HUES64 (cell line): ENCODE measurements around the gene RAB17.

Experiments
- H3K27ac ChIP-seq: 2 replicates; pipeline ENCODE4 v1.7.0; 2013; ENCODE audit warnings: low read depth, low read length, inconsistent platforms
- H3K27me3 ChIP-seq: 2 replicates; pipeline ENCODE4 v1.6.1; 2013; ENCODE audit warnings: mild to moderate bottlenecking, low read length; ENCODE audit not compliant: insufficient read depth
- H3K36me3 ChIP-seq: 2 replicates; pipeline ENCODE4 v1.6.1; 2013; ENCODE audit warnings: mild to moderate bottlenecking, low read length; ENCODE audit not compliant: insufficient read depth
- H3K4me1 ChIP-seq: 2 replicates; pipeline ENCODE4 v1.6.1; 2013; ENCODE audit warnings: mild to moderate bottlenecking, low read length, moderate library complexity; ENCODE audit not compliant: insufficient read depth
- H3K4me3 ChIP-seq: 2 replicates; pipeline ENCODE4 v1.5.1; 2013; ENCODE audit warnings: mild to moderate bottlenecking, low read length, moderate library complexity
- H3K9ac ChIP-seq: 2 replicates; pipeline ENCODE4 v1.6.1; 2013; ENCODE audit warnings: mild to moderate bottlenecking, low read depth, low read length
- H3K9me3 ChIP-seq: 2 replicates; pipeline ENCODE4 v1.6.1; 2013; ENCODE audit warnings: low read depth, low read length; ENCODE audit not compliant: insufficient read depth
- WGBS: fragments of 150-250, 120-280 bp; methylation state at CpG from one replicate; pipeline ENCODE4 v1.1.7; 2013; ENCODE audit warnings: missing lambda C conversion rate; 5-methylcytosine and 5-hydroxymethylcytosine counted together

Gene RAB17

DNA sequence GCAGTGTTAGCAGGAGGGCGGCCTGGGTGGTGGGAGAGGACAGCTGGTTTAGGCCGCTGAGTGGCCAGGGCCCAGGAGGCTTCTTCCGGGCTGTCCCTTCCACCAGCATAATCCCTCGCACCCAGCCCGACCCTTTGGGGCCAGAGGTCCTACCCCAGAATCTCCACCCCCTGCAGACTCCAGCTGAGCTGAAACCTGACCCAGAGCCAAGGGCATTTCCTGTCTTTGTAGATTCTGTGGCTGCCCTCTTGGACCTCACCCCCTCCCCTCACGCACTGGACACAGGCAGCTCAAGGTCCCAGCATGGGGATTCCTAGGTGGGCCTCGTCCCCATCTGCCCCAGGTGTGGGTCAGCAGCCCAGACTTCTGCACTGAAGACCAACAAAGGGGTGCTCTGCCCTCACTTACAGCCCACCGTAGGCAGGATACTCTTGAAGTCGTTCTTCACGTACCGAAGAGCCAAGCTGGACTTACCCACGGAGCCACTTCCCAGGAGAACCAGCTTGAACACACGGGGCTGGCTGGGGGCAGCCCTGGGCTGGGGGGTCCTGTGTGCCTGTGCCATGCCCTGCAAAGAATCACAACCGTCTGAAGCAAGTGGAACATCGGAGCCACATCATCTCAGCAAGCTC, 4.8 kb downstream of the RAB17 start:
- Histone ChIP-seq H3K9ac (no peak overlapping the region), H3K36me3 (no peaks in the 10 kb centered on the region; the same call in 1 of the 2 replicates), H3K9me3 (no peaks in the 10 kb centered on the region), H3K4me3 (no peak overlapping the region), H3K27me3 (no peaks in the 10 kb centered on the region), H3K4me1 (peaks cover 26% of the 10 kb centered on the region), H3K27ac (no peak overlapping the region)
- WGBS = 82% methylated on average over 15 of the region's 15 CpGs

DNA sequence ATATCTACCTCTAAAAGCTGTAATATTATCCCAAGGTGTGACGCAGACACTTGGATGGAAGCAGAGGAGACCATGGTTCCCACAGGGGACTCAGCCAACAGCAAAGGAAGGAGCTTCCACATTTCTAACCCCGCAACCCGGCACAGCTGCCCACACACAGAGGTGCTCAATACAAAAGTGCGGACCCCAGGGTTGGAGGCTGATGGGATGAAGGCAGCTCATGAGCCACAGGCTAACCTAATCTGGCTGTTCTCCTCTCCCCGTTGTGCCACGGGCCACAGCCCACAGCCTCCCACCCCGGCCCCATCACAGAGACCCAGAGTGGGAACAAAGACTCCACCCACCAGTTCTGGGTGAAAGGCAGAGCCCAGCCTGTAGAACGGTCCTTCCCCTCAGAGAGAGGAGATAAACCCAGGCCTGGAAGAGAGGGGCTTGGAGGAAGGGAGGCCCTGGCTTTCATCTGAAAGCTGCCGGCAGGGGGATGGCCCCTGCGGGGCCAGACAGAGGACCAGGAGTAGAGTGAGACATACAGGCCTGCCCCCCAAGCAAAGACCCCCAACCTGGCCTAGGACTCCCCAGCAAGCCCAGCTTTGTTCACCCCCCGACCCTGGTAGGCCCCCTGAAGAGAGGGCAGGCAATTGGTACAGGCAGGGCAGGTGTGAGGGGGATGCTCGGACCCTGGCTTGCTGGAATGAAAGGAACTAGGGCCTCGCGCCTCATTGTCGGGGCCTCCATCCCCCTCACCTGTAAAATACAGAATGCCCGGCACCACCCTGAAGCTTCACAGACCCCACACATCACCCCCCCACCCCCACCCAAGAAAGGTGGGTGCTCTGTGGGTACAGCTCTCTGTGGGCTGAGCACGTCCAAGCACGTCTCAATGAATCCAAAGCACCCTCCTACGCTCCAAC, 6.9 kb downstream of the RAB17 start:
- 81% methylated on average over 19 of the region's 19 CpGs for WGBS
- Histone ChIP-seq H3K27me3 (no peaks in the 10 kb centered on the region), H3K9ac (no peak overlapping the region), H3K27ac (no peak overlapping the region), H3K9me3 (no peaks in the 10 kb centered on the region), H3K4me3 (no peak overlapping the region), H3K36me3 (no peaks in the 10 kb centered on the region; the same call in 1 of the 2 replicates), H3K4me1 (peaks cover 20% of the 10 kb centered on the region)

DNA sequence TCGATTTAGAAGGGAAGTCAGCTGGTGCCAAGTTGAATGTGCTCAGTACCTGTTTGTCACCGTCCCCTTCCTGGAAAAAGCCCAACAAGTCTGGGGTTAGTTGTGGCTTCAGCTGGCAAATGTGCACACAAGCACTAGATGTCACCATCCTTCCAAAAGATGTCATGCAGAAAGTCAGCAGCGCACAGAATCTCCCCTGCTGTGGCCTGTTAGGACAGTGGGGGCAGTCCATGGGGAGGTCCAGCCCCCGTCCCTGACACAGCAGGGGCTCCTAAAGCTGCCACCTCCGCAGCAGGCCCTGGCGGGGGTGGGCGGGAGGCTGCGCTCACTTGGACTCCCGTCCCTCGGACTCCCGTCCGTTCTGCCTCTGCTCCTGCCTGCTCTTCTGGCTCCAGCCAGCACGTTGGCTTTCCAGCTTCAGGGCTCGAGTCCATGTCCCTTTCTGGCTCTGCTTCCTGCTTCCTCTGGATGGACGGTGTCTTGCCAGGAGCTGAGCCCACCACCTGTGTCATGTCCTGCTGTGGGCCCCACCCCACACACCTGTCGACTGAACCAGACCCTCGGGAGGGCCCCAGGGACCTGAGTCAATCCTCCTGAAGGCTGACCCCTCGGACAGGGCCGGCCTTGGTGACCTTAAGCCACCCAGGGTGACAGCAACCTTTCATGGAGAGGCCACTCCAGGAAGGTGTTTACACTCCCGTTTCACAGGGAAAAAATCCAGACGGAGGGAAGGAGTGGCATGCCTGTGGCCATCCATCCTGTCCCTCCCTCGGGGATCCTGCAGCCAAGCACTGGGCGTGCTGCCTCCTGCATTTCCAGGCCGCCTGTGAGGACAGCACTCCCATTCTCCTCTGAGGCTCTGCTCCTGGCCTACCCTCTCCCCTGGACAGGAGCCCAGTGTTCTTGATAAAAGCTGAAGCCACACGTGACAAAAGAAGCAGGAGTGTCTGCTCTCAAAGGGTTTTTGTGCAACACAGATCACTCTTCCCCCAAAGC, 8.5 kb downstream of the RAB17 start:
- Histone ChIP-seq H3K27me3 (no peaks in the 10 kb centered on the region), H3K4me1 (peaks cover 15% of the 10 kb centered on the region), H3K9ac (no peak overlapping the region), H3K9me3 (no peaks in the 10 kb centered on the region), H3K4me3 (no peak overlapping the region), H3K27ac (no peak overlapping the region), H3K36me3 (no peaks in the 10 kb centered on the region; the same call in 1 of the 2 replicates)
- WGBS = 34% methylated on average over 25 of the region's 25 CpGs

DNA sequence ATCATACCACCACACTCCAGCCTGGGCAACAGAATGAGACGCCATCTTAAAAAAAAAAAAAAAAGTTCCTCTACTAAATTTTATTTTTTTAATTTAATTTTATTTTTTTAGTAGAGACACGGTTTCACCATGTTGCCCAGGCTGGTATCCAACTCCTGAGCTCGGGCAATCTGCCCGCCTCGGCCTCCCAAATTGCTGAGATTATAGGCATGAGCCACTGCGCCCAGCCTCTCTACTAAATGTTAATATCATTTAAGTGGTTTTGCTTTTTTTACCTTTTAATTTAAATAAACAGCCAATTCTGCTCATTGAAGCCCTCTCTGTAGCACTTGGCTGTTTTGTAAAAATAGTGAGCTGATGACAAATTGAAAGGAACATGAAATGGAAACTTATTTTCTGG, 9.2 kb downstream of the RAB17 start:
- Histone ChIP-seq H3K27ac (no peak overlapping the region), H3K9ac (no peak overlapping the region), H3K4me1 (peaks cover 15% of the 10 kb centered on the region), H3K27me3 (no peaks in the 10 kb centered on the region), H3K36me3 (no peaks in the 10 kb centered on the region; the same call in 1 of the 2 replicates), H3K4me3 (no peak overlapping the region), H3K9me3 (no peaks in the 10 kb centered on the region)
- 98% methylated on average over 5 of the region's 6 CpGs for WGBS

DNA sequence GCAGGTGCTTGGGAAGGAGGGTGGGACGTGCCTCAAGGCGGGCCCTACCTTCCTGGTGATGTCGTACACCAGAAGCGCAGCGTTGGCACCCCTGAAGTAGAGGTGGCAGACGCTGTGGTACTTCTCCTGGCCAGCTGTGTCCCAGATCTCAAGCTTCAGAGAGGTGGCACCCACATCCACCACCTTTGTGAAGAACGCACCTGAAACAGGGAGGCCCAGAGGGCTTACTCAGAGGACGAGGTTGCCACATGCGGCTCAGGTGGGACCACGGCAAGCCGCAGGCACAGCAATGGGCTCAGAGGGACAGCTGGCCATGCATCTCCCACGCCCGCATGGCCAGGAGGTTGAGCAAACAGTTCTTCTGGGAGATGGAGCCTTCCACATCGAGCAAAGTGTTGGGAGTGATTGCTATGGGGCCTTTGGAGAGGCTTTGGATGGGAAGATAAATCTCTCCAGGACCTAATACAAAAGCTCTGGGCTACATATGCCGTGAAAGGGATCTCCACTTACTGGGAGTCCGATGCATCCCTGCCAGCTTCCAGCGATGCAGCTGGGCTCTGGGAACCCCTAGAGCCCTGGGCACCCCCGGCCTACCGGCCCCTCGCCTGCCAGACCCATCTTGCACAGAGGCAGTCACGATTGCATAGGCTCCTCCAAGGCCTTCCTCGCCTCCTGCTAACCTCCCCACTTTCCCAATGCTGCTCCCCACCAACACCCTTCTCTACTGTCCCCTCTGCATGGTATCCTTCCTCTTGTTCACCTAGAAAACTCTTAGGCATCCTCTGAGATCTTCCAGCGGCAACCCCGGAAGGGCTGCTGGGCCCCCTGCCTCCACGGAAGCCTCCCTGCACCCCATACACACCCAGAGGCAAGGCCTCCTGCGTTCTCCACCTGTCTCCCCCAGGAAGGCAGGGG, 12.3 kb downstream of the RAB17 start:
- peaks cover 6% of the 10 kb centered on the region; the same call in 1 of the 2 replicates for H3K4me1 ChIP-seq
- WGBS = 94% methylated on average over 26 of the region's 26 CpGs
- H3K27me3 ChIP-seq = no peaks in the 10 kb centered on the region
- no peak overlapping the region for H3K27ac ChIP-seq
- no peak overlapping the region for H3K9ac ChIP-seq
- H3K36me3 ChIP-seq = no peaks in the 10 kb centered on the region; the same call in 1 of the 2 replicates
- H3K9me3 ChIP-seq = no peaks in the 10 kb centered on the region
- no peak overlapping the region for H3K4me3 ChIP-seq

DNA sequence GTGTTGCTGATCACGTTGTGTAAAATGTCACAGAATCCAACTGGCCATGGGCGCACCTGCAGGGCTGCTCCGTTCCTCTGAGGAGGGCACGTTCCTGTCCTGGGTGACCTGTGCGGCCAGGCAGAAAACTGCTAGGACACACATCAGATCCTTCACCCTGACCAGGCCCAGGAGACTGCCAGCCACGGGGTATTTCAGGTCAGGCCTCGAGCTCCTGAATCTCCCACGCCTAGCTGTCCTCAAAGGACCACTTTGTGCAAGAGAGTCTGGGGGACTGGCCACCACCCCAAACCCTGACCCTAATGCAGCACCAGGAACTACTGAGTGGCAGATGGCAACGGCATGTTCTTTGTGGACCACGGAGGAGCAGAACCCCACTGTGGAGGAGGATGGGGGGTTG, 13.1 kb downstream of the RAB17 start:
- Histone ChIP-seq H3K4me3 (no peak overlapping the region), H3K9ac (no peak overlapping the region), H3K4me1 (peaks cover 5% of the 10 kb centered on the region; the same call in 1 of the 2 replicates), H3K36me3 (no peaks in the 10 kb centered on the region; the same call in 1 of the 2 replicates), H3K27me3 (no peaks in the 10 kb centered on the region), H3K27ac (no peak overlapping the region), H3K9me3 (no peaks in the 10 kb centered on the region)
- 90% methylated on average over 10 of the region's 10 CpGs for whole genome bisulfite sequencing

DNA sequence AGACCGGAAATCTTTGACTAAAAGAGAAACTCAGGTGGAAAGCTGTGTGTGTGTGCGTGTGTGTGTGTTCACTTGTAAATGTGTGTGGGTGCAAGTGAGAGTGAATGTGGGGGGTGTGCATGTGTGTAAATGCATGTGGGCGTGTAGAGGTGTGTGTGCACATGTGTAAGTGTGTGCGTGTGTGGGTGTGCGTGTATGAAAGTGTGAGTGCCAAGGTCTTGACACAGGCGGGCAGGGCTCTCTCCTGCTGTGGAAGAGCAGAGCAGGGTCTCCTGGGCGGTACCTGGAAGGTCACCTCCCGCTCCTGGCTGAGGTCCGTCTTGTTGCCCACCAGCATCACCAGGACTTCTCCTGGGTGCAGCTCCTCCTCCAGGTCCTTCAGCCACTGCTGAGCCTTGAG, 13.6 kb downstream of the RAB17 start:
- H3K9me3 ChIP-seq = no peaks in the 10 kb centered on the region
- no peak overlapping the region for H3K9ac ChIP-seq
- WGBS = 92% methylated on average over 9 of the region's 9 CpGs
- H3K4me3 ChIP-seq = no peak overlapping the region
- H3K36me3 ChIP-seq = no peaks in the 10 kb centered on the region; the same call in 1 of the 2 replicates
- H3K27ac ChIP-seq = no peak overlapping the region
- H3K4me1 ChIP-seq = peaks cover 5% of the 10 kb centered on the region; the same call in 1 of the 2 replicates
- no peaks in the 10 kb centered on the region for H3K27me3 ChIP-seq

DNA sequence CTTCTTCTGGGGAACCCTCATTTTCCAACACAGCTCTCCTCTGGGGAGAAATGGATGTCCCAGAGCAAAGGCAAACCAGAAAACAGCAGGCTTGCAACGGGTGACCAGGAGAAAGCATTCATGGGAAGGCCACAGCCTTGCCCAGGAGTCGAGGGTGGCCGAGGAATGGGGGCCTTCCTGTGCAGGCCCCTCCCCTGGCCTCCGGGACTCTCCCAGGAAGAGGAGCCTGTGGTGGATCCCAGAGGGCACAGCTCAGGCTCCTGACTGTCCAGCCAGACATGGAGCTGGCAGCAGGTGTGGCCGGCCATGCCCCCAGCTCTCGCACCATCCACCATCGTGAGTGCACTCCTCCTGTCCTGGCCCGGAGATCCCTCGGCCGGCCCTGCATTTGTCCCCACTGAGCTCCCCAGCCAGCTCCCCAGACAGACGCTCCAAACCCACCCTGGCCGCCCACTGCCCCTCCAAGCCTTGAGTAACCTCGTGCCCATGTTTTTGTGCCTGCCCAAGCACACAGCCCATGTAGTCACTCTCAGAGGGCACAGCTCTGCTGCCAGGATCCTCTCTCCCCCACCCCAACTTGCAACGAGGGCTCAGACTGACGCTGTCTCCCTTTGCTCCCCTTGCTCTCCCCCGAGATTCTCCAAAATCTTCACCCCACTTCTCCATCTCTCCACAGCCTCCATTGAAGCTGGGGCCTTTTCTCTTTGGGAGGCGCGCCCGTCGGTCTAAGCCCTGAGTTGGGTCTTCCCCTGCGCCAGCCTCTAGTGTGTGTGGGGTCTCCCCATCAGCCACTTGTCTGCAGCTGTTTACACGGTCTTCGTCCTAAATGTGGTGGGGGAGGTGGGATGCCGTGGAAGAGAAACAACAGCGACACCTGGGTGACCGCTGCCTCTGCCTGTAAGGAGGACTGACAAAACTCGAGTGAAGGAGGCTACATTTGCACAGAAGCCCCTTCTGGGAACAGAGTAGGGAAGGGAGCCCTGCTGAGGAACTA, 14.4 kb downstream of the RAB17 start:
- no peaks in the 10 kb centered on the region for H3K9me3 ChIP-seq
- H3K4me1 ChIP-seq = 0 out of 2 replicates have a peak, but pooled peaks cover 5% of the 10 kb centered on the region
- no peak overlapping the region for H3K4me3 ChIP-seq
- H3K27ac ChIP-seq = no peak overlapping the region
- H3K9ac ChIP-seq = no peak overlapping the region
- no peaks in the 10 kb centered on the region for H3K27me3 ChIP-seq
- H3K36me3 ChIP-seq = no peaks in the 10 kb centered on the region; the same call in 1 of the 2 replicates
- WGBS = 91% methylated on average over 27 of the region's 27 CpGs
